Measurements from ENCODE around the gene VEGFA. TPM values are rescaled to one million over a fixed set of nuclear protein-coding genes. Genes with fewer than 3 reads are reported as not detected.

The VEGFA gene
- total and polyA plus RNA-seq, 2 donors from 2014 or later, result 36.3 to 111 TPM

DNA sequence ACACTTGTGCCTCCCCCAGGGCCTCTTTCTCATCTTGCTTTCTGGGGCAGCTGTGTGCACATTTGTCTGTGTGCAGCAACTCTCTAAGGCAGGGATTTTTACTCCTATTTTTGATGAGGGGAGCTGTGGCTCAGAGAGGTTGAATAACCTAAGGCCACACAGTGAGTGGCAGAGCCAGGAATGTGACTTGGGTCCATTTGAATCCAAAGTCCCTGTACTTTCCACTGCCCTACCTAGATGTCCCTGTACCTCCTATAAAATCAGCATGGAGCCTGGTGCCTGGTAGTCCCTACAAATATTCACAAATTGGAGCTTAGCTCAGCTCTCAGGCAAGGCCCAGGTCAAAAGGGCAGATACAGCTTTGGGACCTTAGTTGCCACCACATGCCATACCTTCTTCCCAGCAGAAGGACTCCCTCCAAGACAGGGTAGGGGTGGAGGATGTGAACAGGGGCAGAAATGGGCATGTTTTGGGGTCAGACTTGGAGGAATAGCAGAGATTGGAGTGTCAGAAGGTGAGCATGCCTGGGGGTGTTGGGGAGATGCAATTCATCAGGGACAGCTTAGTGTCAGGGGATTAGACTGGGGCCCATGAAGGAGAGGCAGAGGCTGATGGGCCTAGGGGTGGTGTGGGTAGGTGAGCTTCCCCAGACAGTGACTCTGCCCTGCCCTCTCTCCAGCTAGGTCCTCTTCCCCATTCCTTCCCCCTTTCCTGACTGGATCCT lies 4.1 kb upstream of the VEGFA start:
- TF ChIP-seq, protein P1, sequence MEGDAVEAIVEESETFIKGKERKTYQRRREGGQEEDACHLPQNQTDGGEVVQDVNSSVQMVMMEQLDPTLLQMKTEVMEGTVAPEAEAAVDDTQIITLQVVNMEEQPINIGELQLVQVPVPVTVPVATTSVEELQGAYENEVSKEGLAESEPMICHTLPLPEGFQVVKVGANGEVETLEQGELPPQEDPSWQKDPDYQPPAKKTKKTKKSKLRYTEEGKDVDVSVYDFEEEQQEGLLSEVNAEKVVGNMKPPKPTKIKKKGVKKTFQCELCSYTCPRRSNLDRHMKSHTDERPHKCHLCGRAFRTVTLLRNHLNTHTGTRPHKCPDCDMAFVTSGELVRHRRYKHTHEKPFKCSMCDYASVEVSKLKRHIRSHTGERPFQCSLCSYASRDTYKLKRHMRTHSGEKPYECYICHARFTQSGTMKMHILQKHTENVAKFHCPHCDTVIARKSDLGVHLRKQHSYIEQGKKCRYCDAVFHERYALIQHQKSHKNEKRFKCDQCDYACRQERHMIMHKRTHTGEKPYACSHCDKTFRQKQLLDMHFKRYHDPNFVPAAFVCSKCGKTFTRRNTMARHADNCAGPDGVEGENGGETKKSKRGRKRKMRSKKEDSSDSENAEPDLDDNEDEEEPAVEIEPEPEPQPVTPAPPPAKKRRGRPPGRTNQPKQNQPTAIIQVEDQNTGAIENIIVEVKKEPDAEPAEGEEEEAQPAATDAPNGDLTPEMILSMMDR (IDR thresholded peaks at IDR 0.05; ENCODE audit: borderline replicate concordance, extremely low read depth, insufficient read depth), result no peak
- FAIRE-seq, result no peak

DNA sequence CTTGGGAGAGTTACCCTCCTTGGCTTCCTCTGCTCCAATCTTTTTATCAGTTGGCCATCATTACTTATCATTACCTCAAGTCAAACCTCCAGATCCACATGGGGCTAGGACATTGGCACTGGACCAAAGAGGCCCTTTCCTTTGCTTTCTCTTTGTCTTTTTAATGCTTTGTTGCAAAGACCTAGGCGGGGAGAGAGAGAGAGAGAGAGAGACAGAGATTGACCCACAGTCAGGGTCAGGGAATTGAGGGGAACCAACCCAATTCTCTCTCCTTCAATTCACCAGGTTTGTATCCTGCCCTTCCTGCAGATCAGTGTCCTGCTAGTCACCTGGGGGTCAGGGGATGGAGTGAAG lies 3.5 kb upstream of the VEGFA start:
- peak in 1 of 5 donors; percentile 2 for DNase-seq
- H3K4me3 ChIP-seq (ENCODE audit: low read length in 3 of 3), result no peak overlapping the region
- no peak overlapping the region for H3K9ac ChIP-seq (ENCODE audit: low read length in 3 of 3)
- no peaks in the 10 kb centered on the region for H3K36me3 ChIP-seq (ENCODE audit: control insufficient read depth in 2 of 3, insufficient read depth in 3 of 3, low read length in 3 of 3)
- intact Hi-C loops (cut with DNase I), result loop anchor here (5.0 to 10.0 kb wide), 2 partner anchors 102 to 316 kb away; no protein-coding TSS in a partner anchor
- no peaks in the 10 kb centered on the region for H3K27me3 ChIP-seq (ENCODE audit: control insufficient read depth, insufficient read depth, low read length)
- H3K4me1 ChIP-seq (ENCODE audit: control insufficient read depth in 2 of 3, insufficient read depth in 2 of 3, low read depth in 1 of 3, low read length in 3 of 3), result no peaks in the 10 kb centered on the region
- H3K9me3 ChIP-seq (ENCODE audit: control insufficient read depth in 2 of 3, insufficient read depth in 1 of 3, low read length in 3 of 3), result no peaks in the 10 kb centered on the region
- TF ChIP-seq, protein P1 (IDR thresholded peaks at IDR 0.05; ENCODE audit: borderline replicate concordance, extremely low read depth, insufficient read depth), result no peak
- no peak overlapping the region for H3K27ac ChIP-seq (ENCODE audit: low read depth in 2 of 2, low read length in 2 of 2)
- no peak for FAIRE-seq

More for the DNA sequence above, 4.1 kb upstream of the VEGFA start:
- no peak overlapping the region for H3K27ac ChIP-seq (ENCODE audit: low read depth in 2 of 2, low read length in 2 of 2)
- H3K9me3 ChIP-seq (ENCODE audit: control insufficient read depth in 2 of 3, insufficient read depth in 1 of 3, low read length in 3 of 3), result no peaks in the 10 kb centered on the region
- H3K9ac ChIP-seq (ENCODE audit: low read length in 3 of 3), result no peak overlapping the region
- DNase-seq, result peak in 2 of 5 donors; percentile 29 to 48
- H3K4me3 ChIP-seq (ENCODE audit: low read length in 3 of 3), result no peak overlapping the region
- H3K36me3 ChIP-seq (ENCODE audit: control insufficient read depth in 2 of 3, insufficient read depth in 3 of 3, low read length in 3 of 3), result no peaks in the 10 kb centered on the region
- intact Hi-C loops (cut with DNase I), result loop anchor here (5.0 to 10.0 kb wide), 2 partner anchors 101 to 316 kb away; no protein-coding TSS in a partner anchor
- H3K27me3 ChIP-seq (ENCODE audit: control insufficient read depth, insufficient read depth, low read length), result no peaks in the 10 kb centered on the region
- H3K4me1 ChIP-seq (ENCODE audit: control insufficient read depth in 2 of 3, insufficient read depth in 2 of 3, low read depth in 1 of 3, low read length in 3 of 3), result no peaks in the 10 kb centered on the region

DNA sequence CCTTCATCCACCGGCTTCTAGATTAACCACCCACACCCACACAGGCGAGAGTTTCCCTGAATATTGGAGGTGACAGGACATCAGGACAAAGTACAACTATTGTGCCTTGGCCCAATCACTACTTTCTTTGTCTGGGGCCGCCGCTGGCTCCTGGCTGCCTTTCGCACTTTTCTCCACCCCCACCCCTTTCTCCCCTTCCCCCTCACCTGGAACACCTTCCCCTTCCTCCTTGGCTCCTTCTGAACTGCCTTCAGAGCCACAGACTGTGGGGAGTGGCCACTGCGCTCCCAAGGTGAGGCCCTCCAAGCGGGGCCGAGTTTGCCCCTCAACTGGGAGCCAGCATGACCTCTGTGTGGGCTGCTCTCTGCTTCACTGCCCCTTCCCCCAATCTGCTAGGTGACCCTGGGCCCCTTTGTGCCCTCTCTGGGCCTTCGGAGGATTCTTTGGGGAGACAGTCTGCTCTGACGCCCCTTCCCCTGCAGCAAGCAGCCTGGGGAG lies 3.0 kb upstream of the VEGFA start:
- TF ChIP-seq, protein P1 (IDR thresholded peaks at IDR 0.05; ENCODE audit: borderline replicate concordance, extremely low read depth, insufficient read depth), result no peak
- no peak overlapping the region for H3K27ac ChIP-seq (ENCODE audit: low read depth in 2 of 2, low read length in 2 of 2)
- H3K4me1 ChIP-seq (ENCODE audit: control insufficient read depth in 2 of 3, insufficient read depth in 2 of 3, low read depth in 1 of 3, low read length in 3 of 3), result no peaks in the 10 kb centered on the region
- DNase-seq (peak in 2 of 5 donors; percentile 43 to 49), FAIRE-seq (no peak)
- no peaks in the 10 kb centered on the region for H3K27me3 ChIP-seq (ENCODE audit: control insufficient read depth, insufficient read depth, low read length)
- H3K4me3 ChIP-seq (ENCODE audit: low read length in 3 of 3), result no peak overlapping the region
- peaks cover 0 to under 1% (median 0%) of the 10 kb centered on the region in 3 donors for H3K36me3 ChIP-seq (ENCODE audit: control insufficient read depth in 2 of 3, insufficient read depth in 3 of 3, low read length in 3 of 3)
- H3K9ac ChIP-seq (ENCODE audit: low read length in 3 of 3), result no peak overlapping the region
- intact Hi-C loops (cut with DNase I), result loop anchor here (5.0 to 10.0 kb wide), 2 partner anchors 102 to 315 kb away; no protein-coding TSS in a partner anchor
- no peaks in the 10 kb centered on the region for H3K9me3 ChIP-seq (ENCODE audit: control insufficient read depth in 2 of 3, insufficient read depth in 1 of 3, low read length in 3 of 3)

Data from kidney (tissue), 14 donors.